Measurements from ENCODE around the gene KSR1. TPM values are rescaled to one million over a fixed set of nuclear protein-coding genes. Genes with fewer than 3 reads are reported as not detected.

The KSR1 gene
- total RNA-seq, 1 experiment from 2014 or later, result 19.1 TPM

GRCh38 chr17:27616414-27616813, 160.2 kb downstream of the KSR1 start:
- BruUV-seq (replicated peaks), result no TSS peak

GRCh38 chr17:27618417-27618816, 162.2 kb downstream of the KSR1 start:
- no TSS peak for BruUV-seq (replicated peaks)
- CTCF ChIA-PET, result no interaction called here
- Histone ChIP-seq H2AFZ (no peak overlapping the region), H3K4me3 (no peak overlapping the region), H3K36me3 (ENCODE audit: low read depth) (no peaks in the 10 kb centered on the region), H3K4me1 (replicated peaks; ENCODE audit: insufficient read depth) (no peaks in the 10 kb centered on the region), H3K79me2 (ENCODE audit: low read depth) (no peaks in the 10 kb centered on the region), H3K27me3 (ENCODE audit: insufficient read depth, low read depth) (no peaks in the 10 kb centered on the region), H4K20me1 (ENCODE audit: insufficient read depth) (no peaks in the 10 kb centered on the region), H3K9me2 (ENCODE audit: insufficient read depth) (no peaks in the 10 kb centered on the region), H3K9me3 (ENCODE audit: insufficient read depth, low read depth) (no peaks in the 10 kb centered on the region), H3F3A (ENCODE audit: insufficient read depth, low read depth) (no peaks in the 10 kb centered on the region), H3K4me2 (no peak overlapping the region), H3K27ac (no peak overlapping the region)
- no peak for TF ChIP-seq CTCF (conservative IDR thresholded peaks at IDR 0.05)
- TF ChIP-seq EZH2 (IDR thresholded peaks at IDR 0.05; ENCODE audit: low read depth), result no peak
- DNase-seq, result no peak
- POLR2A ChIA-PET (ENCODE audit: unreplicated experiment), result interaction anchor here (0.6 kb wide), 1 partner anchor 186 kb away, joined by 6 read pairs; no protein-coding TSS in a partner anchor
- intact Hi-C loops (cut with micrococcal nuclease; ENCODE audit: unreplicated experiment), result no loop called here

More at GRCh38 chr17:27616414-27616813, 160.2 kb downstream of the KSR1 start:
- Histone ChIP-seq H3K4me1 (replicated peaks; ENCODE audit: insufficient read depth) (no peaks in the 10 kb centered on the region), H3K79me2 (ENCODE audit: low read depth) (no peaks in the 10 kb centered on the region), H3K4me2 (no peak overlapping the region), H3K27ac (no peak overlapping the region), H3F3A (ENCODE audit: insufficient read depth, low read depth) (no peaks in the 10 kb centered on the region), H3K27me3 (ENCODE audit: insufficient read depth, low read depth) (no peaks in the 10 kb centered on the region), H4K20me1 (ENCODE audit: insufficient read depth) (no peaks in the 10 kb centered on the region), H3K9me2 (ENCODE audit: insufficient read depth) (no peaks in the 10 kb centered on the region), H3K9me3 (ENCODE audit: insufficient read depth, low read depth) (no peaks in the 10 kb centered on the region), H2AFZ (no peak overlapping the region), H3K4me3 (no peak overlapping the region), H3K36me3 (ENCODE audit: low read depth) (no peaks in the 10 kb centered on the region)
- DNase-seq, result no peak
- POLR2A ChIA-PET (ENCODE audit: unreplicated experiment), result no interaction called here
- TF ChIP-seq EZH2 (IDR thresholded peaks at IDR 0.05; ENCODE audit: low read depth) (no peak), CTCF (conservative IDR thresholded peaks at IDR 0.05) (no peak)
- intact Hi-C loops (cut with micrococcal nuclease; ENCODE audit: unreplicated experiment), result no loop called here
- CTCF ChIA-PET, result no interaction called here

GRCh38 chr17:27620721-27621120, 164.5 kb downstream of the KSR1 start:
- Histone ChIP-seq H3K79me2 (ENCODE audit: low read depth) (no peaks in the 10 kb centered on the region), H4K20me1 (ENCODE audit: insufficient read depth) (no peaks in the 10 kb centered on the region), H3K9me2 (ENCODE audit: insufficient read depth) (no peaks in the 10 kb centered on the region), H2AFZ (no peak overlapping the region), H3K4me2 (no peak overlapping the region), H3K27me3 (ENCODE audit: insufficient read depth, low read depth) (no peaks in the 10 kb centered on the region), H3K9me3 (ENCODE audit: insufficient read depth, low read depth) (no peaks in the 10 kb centered on the region), H3K36me3 (ENCODE audit: low read depth) (no peaks in the 10 kb centered on the region), H3K27ac (no peak overlapping the region), H3F3A (ENCODE audit: insufficient read depth, low read depth) (no peaks in the 10 kb centered on the region), H3K4me1 (replicated peaks; ENCODE audit: insufficient read depth) (no peaks in the 10 kb centered on the region), H3K4me3 (no peak overlapping the region)
- TF ChIP-seq CTCF (conservative IDR thresholded peaks at IDR 0.05) (no peak), EZH2 (IDR thresholded peaks at IDR 0.05; ENCODE audit: low read depth) (no peak)
- POLR2A ChIA-PET (ENCODE audit: unreplicated experiment), result no interaction called here
- DNase-seq, result no peak
- CTCF ChIA-PET, result no interaction called here
- BruUV-seq (replicated peaks), result no TSS peak
- intact Hi-C loops (cut with micrococcal nuclease; ENCODE audit: unreplicated experiment), result no loop called here
